ENCODE measurements around the gene MINDY4.

GRCh38 chr7:30836991-30837390 lies 65.8 kb downstream of the MINDY4 start:
- no peak for TF ChIP-seq POLR2AphosphoS5 (IDR thresholded peaks at IDR 0.05; ENCODE audit: low read depth, low read length)
- TF ChIP-seq CTCF (IDR thresholded peaks at IDR 0.05; ENCODE audit: control extremely low read depth in 1 of 3, insufficient read depth in 1 of 3, low read depth in 1 of 3, low read length in 3 of 3): no peak
- TF ChIP-seq POLR2A (IDR thresholded peaks at IDR 0.05; ENCODE audit: control extremely low read depth in 1 of 2, low read depth in 2 of 2, low read length in 2 of 2): no peak
- TF ChIP-seq TAF1 (IDR thresholded peaks at IDR 0.05; ENCODE audit: low read depth, low read length): no peak
- no peak for TF ChIP-seq NRF1 (IDR thresholded peaks at IDR 0.05; ENCODE audit: low read depth, low read length)
- TF ChIP-seq SP2 (IDR thresholded peaks at IDR 0.05; ENCODE audit: low read length): no peak
- no peak for TF ChIP-seq EZH2 (IDR thresholded peaks at IDR 0.05; ENCODE audit: low read depth, low read length, severe bottlenecking)
- no peak for TF ChIP-seq BRCA1 (IDR thresholded peaks at IDR 0.05; ENCODE audit: low read depth, low read length)
- TF ChIP-seq KDM1A (IDR thresholded peaks at IDR 0.05; ENCODE audit: borderline replicate concordance, low read length): no peak

All from H1 (cell line).